Left lung (tissue), 10 donors: Measurements from ENCODE around the gene C6orf62. TPM values are rescaled to one million over a fixed set of nuclear protein-coding genes. Genes with fewer than 3 reads are reported as not detected.
"Not testable (repeated sequence)": the region's sequence is repeated elsewhere in the genome, so short reads cannot be mapped to it uniquely, and the experiment has no call there.

Source experiments
- ATAC-seq: fragments of 200-7000 bp; cut with Tn5 transposase; one replicate; pipeline ENCODE4 v1.9.1; 2020; ENCODE audit warnings: moderate library complexity
- DNase-seq, 4 donors: peaks; one replicate each; pipeline ENCODE4 v3.0.0-alpha.2; 2013 to 2020
- H3K27ac ChIP-seq, 2 donors: fragments of 200-600 bp; sonication (generic) in 1 of 2; one replicate each; pipeline versions ENCODE4 v1.5.0 to v1.8.0; 2020 to 2021
- H3K27me3 ChIP-seq, 2 donors: fragments of 200-600 bp; sonication (generic) in 1 of 2; one replicate each; pipeline versions ENCODE4 v1.5.0 to v1.8.0; 2020 to 2021
- H3K36me3 ChIP-seq, 2 donors: fragments of 200-600 bp; sonication (generic) in 1 of 2; one replicate each; pipeline versions ENCODE4 v1.5.0 to v1.8.0; 2020 to 2021
- H3K4me1 ChIP-seq, 2 donors: fragments of 200-600 bp; one replicate each; pipeline ENCODE4 v1.8.0; 2021
- H3K4me3 ChIP-seq, 2 donors: fragments of 200-600 bp; sonication (generic) in 1 of 2; one replicate each; pipeline versions ENCODE4 v1.5.0 to v1.8.0; 2020 to 2021; ENCODE audit warnings: mild to moderate bottlenecking in 1 of 2
- H3K9me3 ChIP-seq, 2 donors: fragments of 200-600 bp; sonication (generic) in 1 of 2; one replicate each; pipeline versions ENCODE4 v1.5.0 to v1.8.0; 2020 to 2021
- intact Hi-C, 2 donors: fragments of 100-400 bp; cut with DNase I; formaldehyde crosslinking; loops; one replicate each; pipeline versions ENCODE4 v1.11.2 to v1.14.2; 2022
- polyA plus RNA-seq, 6 donors: library from polyadenylated mRNA; unstranded; fragments of 120-200 nt; gene quantifications; one replicate each; pipeline ENCODE4 v1.2.1, GENCODE V29; 2013; ENCODE audit not compliant: insufficient read length in 6 of 6
- total RNA-seq, 2 donors: library from RNA; stranded (reverse); fragmentation: NEBNext Ultra II Directional; extraction: Animal tissue kit (Norgen Biotek cat#: 25700); gene quantifications; one replicate each; pipeline ENCODE4 v1.2.1, GENCODE V29; 2021
- TF ChIP-seq, protein P1 (sequence below), 2 donors: fragments of 200-600 bp; sonication (generic) in 1 of 2; IDR thresholded peaks; one replicate each; pipeline versions ENCODE4 v1.5.0 to v1.8.0; 2021; ENCODE audit warnings: antibody characterized with exemption in 2 of 2
- donor health status: DM: no; HTN: yes; CAD: no.
- donor health status: DM: no; HTN: no; CAD: no.

Gene C6orf62
- total and polyA plus RNA-seq, 8 donors: 115 to 151 (median 135) TPM

GRCh38 chr6:24757611-24758010 is 38.7 kb upstream of the C6orf62 start:
- Histone ChIP-seq H3K9me3 (no peaks in the 10 kb centered on the region), H3K27ac (no peak overlapping the region), H3K4me3 (no peak overlapping the region), H3K27me3 (no peaks in the 10 kb centered on the region), H3K36me3 (no peaks in the 10 kb centered on the region), H3K4me1 (no peaks in the 10 kb centered on the region)
- no peak for ATAC-seq
- TF ChIP-seq, protein P1, sequence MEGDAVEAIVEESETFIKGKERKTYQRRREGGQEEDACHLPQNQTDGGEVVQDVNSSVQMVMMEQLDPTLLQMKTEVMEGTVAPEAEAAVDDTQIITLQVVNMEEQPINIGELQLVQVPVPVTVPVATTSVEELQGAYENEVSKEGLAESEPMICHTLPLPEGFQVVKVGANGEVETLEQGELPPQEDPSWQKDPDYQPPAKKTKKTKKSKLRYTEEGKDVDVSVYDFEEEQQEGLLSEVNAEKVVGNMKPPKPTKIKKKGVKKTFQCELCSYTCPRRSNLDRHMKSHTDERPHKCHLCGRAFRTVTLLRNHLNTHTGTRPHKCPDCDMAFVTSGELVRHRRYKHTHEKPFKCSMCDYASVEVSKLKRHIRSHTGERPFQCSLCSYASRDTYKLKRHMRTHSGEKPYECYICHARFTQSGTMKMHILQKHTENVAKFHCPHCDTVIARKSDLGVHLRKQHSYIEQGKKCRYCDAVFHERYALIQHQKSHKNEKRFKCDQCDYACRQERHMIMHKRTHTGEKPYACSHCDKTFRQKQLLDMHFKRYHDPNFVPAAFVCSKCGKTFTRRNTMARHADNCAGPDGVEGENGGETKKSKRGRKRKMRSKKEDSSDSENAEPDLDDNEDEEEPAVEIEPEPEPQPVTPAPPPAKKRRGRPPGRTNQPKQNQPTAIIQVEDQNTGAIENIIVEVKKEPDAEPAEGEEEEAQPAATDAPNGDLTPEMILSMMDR (IDR thresholded peaks at IDR 0.05): no peak
- DNase-seq: no peak
- intact Hi-C loops: no loop called here

DNA sequence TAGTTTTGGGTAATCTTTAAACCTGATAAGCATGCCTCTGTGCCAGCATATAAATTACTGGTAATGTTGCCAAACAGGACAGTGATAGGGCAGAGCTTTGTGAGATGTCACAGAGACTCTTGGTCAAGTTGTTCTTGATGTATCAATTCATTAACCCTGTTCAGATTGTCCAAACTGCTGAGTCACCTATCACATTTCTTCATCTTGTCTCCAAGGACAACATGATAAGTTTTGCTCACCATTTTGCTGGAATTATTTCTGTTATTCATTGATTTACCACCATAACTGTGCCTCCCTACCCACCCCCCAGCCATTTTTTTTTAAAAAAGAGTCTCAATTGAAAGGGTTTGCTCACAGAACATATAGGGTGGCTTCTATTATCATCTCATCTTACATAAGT is 36.3 kb upstream of the C6orf62 start:
- intact Hi-C loops: no loop called here
- Histone ChIP-seq H3K36me3 (no peaks in the 10 kb centered on the region), H3K4me3 (no peak overlapping the region), H3K4me1 (no peaks in the 10 kb centered on the region), H3K27ac (no peak overlapping the region), H3K27me3 (no peaks in the 10 kb centered on the region), H3K9me3 (peaks cover 0 to 2% of the 10 kb centered on the region in 2 donors)
- TF ChIP-seq, protein P1 (IDR thresholded peaks at IDR 0.05): no peak
- no peak for ATAC-seq
- no peak for DNase-seq

DNA sequence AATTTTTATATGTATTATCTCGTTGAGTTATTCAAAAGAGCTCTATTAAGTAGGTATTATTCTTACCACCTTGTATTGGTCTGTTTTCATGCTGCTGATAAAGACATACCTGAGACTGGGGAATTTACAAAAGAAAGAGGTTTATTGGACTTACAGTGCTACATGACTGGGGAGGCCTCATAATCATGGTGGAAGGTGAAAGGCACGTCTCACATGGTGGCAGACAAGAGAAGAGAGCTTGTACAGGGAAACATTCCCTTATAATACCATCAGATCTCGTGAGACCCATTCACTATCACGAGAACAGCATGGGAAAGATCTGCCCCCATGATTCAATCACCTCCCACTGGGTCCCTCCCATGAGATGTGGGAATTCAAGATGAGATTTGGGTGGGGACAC is 35.4 kb upstream of the C6orf62 start:
- intact Hi-C loops, ATAC-seq, H3K4me3 ChIP-seq, H3K27me3 ChIP-seq, H3K27ac ChIP-seq, DNase-seq, H3K4me1 ChIP-seq, H3K9me3 ChIP-seq, H3K36me3 ChIP-seq: not testable (repeated sequence)

GRCh38 chr6:24753545-24753944 is 34.6 kb upstream of the C6orf62 start:
- TF ChIP-seq, protein P1 (IDR thresholded peaks at IDR 0.05): no peak
- Histone ChIP-seq H3K27me3 (no peaks in the 10 kb centered on the region), H3K4me3 (no peak overlapping the region), H3K27ac (no peak overlapping the region), H3K9me3 (peaks cover 0 to 2% of the 10 kb centered on the region in 2 donors), H3K36me3 (no peaks in the 10 kb centered on the region), H3K4me1 (no peaks in the 10 kb centered on the region)
- DNase-seq (no peak), ATAC-seq (no peak)
- intact Hi-C loops: no loop called here

DNA sequence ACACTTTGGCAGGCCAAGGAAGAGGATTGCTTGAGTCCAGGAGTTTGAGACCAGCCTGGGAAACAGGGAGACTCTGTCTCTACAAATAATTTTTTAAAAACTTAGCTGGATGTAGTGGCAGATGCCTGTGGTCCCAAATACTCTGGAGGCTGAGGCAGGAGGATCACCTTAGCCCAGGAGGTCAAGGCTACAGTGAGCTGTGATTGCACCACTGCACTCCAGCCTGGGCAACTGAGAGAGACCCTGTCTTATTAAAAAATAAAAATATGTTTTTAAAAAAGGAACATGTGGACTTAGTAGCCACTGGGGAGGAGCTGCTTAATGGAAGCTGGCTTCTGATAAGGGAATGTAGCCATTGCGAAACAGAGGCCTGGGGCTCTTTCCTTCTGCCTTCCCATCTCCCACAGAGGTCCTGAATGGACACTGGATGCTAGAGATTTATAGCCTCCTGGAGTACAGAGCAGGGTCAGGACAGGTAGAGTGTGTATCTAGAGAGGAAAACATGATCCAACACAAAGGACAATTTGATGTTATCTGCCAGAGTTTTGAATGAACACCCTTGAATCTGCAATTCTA is 34.1 kb upstream of the C6orf62 start:
- Histone ChIP-seq H3K27me3 (no peaks in the 10 kb centered on the region), H3K27ac (no peak overlapping the region), H3K4me1 (no peaks in the 10 kb centered on the region), H3K9me3 (peaks cover 0 to 2% of the 10 kb centered on the region in 2 donors), H3K36me3 (no peaks in the 10 kb centered on the region), H3K4me3 (no peak overlapping the region)
- intact Hi-C loops: no loop called here
- DNase-seq: no peak
- ATAC-seq: no peak
- TF ChIP-seq, protein P1 (IDR thresholded peaks at IDR 0.05): no peak

GRCh38 chr6:24752503-24752902 is 33.5 kb upstream of the C6orf62 start:
- intact Hi-C loops: no loop called here
- TF ChIP-seq, protein P1 (IDR thresholded peaks at IDR 0.05): no peak
- ATAC-seq: no peak

GRCh38 chr6:24750878-24751277 is 31.9 kb upstream of the C6orf62 start:
- H3K9me3 ChIP-seq, H3K27ac ChIP-seq, ATAC-seq, H3K4me3 ChIP-seq, DNase-seq, H3K36me3 ChIP-seq, intact Hi-C loops, H3K4me1 ChIP-seq, H3K27me3 ChIP-seq: not testable (repeated sequence)

More at GRCh38 chr6:24752503-24752902, 33.5 kb upstream of the C6orf62 start:
- no peaks in the 10 kb centered on the region for H3K4me1 ChIP-seq
- H3K36me3 ChIP-seq: no peaks in the 10 kb centered on the region
- no peak for DNase-seq
- H3K9me3 ChIP-seq: peaks cover 0 to 2% of the 10 kb centered on the region in 2 donors
- no peak overlapping the region for H3K27ac ChIP-seq
- H3K27me3 ChIP-seq: no peaks in the 10 kb centered on the region
- H3K4me3 ChIP-seq: no peak overlapping the region
